Epithelial cell of alveolus of lung (primary cell): ENCODE measurements around the gene KCNA3. TPM values are rescaled to one million over a fixed set of nuclear protein-coding genes. Genes with fewer than 3 reads are reported as not detected.

Experiments used
- total RNA-seq: library from RNA; depleted of rRNA; stranded (reverse); fragments of >200 nt; gene quantifications from 2 replicates; pipeline ENCODE4 v1.2.1, GENCODE V29; 2015

KCNA3 gene
- total RNA-seq: 0.64 and 0.91 TPM in 2 replicates

DNA sequence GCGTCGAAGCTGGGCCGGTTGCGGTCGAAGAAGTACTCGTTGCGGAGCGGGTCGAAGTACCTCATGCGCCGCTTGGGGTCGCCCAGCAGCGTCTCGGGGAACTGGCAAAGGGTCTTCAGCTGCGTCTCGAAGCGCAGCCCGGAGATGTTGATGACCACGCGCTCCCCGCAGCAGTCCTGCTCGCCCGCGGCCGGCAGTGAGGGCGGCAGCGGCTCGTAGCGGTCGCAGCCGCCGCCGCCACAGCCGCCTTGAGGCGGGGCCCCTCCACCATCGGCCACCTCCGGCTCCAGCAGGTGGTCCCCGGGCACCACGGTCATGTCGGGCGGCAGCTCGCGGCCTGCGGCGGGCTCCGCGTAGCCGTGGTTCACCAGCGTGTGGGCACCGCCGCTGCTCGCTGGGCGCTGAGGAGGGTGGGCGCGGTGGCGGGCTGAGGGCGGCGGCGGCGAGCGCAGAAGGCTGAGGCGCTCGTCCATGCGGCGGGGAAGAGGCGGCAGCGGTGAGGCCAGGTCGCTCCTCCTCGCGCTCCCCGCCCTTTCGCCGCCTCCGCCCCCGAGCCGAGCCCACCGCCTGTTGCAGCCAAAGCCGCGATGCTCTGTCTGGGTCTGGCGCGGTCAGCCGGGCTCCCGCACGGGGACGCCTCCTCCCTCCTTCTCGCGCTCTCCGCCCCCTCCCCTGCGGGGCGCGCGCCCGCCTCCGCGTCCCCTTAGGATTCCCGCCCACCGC, at the start of gene KCNA3:
KCNA3 (minus strand) TSS at position 604 of the 723 bp plus-strand sequence; CDS start at position 473, 131 bp downstream.

Other genes starting within 250 kb of the KCNA3 start
- gene PROK1, start 223.8 kb downstream of the KCNA3 start, total RNA-seq: not detected in 2 replicates
- not detected in 2 replicates for gene KCNA10, start 155.8 kb downstream of the KCNA3 start, total RNA-seq
- gene KCNA2, start 68.6 kb downstream of the KCNA3 start, total RNA-seq: not detected in 2 replicates
- not detected in 2 replicates for gene CD53, start 198.2 kb upstream of the KCNA3 start, total RNA-seq